ENCODE measurements around the gene NR6A1. TPM values are rescaled to one million over a fixed set of nuclear protein-coding genes. Genes with fewer than 3 reads are reported as not detected.

The NR6A1 gene
- polyA plus RNA-seq, 2 of the 4 experiments (the other 2 are of a cell fraction), result 1.7 to 3.3 TPM

- peaks cover 33% of the 10 kb centered on the region for H3K4me1 ChIP-seq
- no peaks in the 10 kb centered on the region for H3K9me3 ChIP-seq
- ChIA-PET POLR2A (no interaction called here), CTCF (interaction anchor here (0.6 to 19.4 kb wide), 15 partner anchors 11 to 336 kb away, joined by 3 to 166 read pairs (median 4); no protein-coding TSS in a partner anchor)
- H3K4me2 ChIP-seq, result no peak overlapping the region
- DNase-seq (ENCODE audit: low read depth in 1 of 2, low spot score in 1 of 2), result peak in 1 of 2 experiments; percentile 40
- ATAC-seq, result peak; percentile 76 to 90; a peak in 4 of 6 replicates
- TF ChIP-seq SMC3 (IDR thresholded peaks at IDR 0.05), result peak; percentile 59
- TF ChIP-seq CTCF (IDR thresholded peaks at IDR 0.05), result peak; percentile 62
- TF ChIP-seq RAD21 (conservative IDR thresholded peaks at IDR 0.05 in 1 of 2, IDR thresholded peaks at IDR 0.05 in 1 of 2), result peak; percentile 57 to 71
- no peak for TF ChIP-seq FOSL2 (IDR thresholded peaks at IDR 0.05)
- TF ChIP-seq FOSL2 (CRISPR knock-in tag; IDR thresholded peaks at IDR 0.05), result no peak
- H3K27ac ChIP-seq, result no peak overlapping the region
- FAIRE-seq, result no peak
- H3K4me3 ChIP-seq, result no peak overlapping the region
- 23% methylated on average over 4 of the region's 4 CpGs for WGBS (ENCODE audit: missing lambda C conversion rate)
These were observed 16.8 kb downstream of the NR6A1 start for GRCh38 chr9:124754289-124754688.

- DNase-seq (ENCODE audit: low read depth in 1 of 2, low spot score in 1 of 2), result no peak
- POLR2A ChIA-PET, result interaction anchor here (0.5 kb wide), 1 partner anchor 200 kb away, joined by 4 read pairs; no protein-coding TSS in a partner anchor
- H3K27ac ChIP-seq, result peak overlapping the region in 1 of 2 experiments; percentile 59; a peak in 2 of 6 replicates
- CTCF ChIA-PET, result interaction anchor here (0.6 to 19.4 kb wide), 11 partner anchors 9 to 201 kb away, joined by 3 to 166 read pairs (median 4); no protein-coding TSS in a partner anchor
- ATAC-seq, result peak in 1 of 2 experiments; percentile 45; a peak in 2 of 6 replicates
- 87% methylated on average over 1 of the region's 1 CpG for WGBS (ENCODE audit: missing lambda C conversion rate)
- TF ChIP-seq, protein P1, sequence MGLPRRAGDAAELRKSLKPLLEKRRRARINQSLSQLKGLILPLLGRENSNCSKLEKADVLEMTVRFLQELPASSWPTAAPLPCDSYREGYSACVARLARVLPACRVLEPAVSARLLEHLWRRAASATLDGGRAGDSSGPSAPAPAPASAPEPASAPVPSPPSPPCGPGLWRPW (IDR thresholded peaks at IDR 0.05), result no peak
- TF ChIP-seq CHD4 (IDR thresholded peaks at IDR 0.05; ENCODE audit: borderline replicate concordance) (no peak), EP300 (IDR thresholded peaks at IDR 0.05) (no peak), PBX3 (IDR thresholded peaks at IDR 0.05) (no peak)
- TF ChIP-seq, protein P2, sequence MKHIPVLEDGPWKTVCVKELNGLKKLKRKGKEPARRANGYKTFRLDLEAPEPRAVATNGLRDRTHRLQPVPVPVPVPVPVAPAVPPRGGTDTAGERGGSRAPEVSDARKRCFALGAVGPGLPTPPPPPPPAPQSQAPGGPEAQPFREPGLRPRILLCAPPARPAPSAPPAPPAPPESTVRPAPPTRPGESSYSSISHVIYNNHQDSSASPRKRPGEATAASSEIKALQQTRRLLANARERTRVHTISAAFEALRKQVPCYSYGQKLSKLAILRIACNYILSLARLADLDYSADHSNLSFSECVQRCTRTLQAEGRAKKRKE (CRISPR knock-in tag; IDR thresholded peaks at IDR 0.05; ENCODE audit: low read depth), result no peak
- TF ChIP-seq, protein P3, sequence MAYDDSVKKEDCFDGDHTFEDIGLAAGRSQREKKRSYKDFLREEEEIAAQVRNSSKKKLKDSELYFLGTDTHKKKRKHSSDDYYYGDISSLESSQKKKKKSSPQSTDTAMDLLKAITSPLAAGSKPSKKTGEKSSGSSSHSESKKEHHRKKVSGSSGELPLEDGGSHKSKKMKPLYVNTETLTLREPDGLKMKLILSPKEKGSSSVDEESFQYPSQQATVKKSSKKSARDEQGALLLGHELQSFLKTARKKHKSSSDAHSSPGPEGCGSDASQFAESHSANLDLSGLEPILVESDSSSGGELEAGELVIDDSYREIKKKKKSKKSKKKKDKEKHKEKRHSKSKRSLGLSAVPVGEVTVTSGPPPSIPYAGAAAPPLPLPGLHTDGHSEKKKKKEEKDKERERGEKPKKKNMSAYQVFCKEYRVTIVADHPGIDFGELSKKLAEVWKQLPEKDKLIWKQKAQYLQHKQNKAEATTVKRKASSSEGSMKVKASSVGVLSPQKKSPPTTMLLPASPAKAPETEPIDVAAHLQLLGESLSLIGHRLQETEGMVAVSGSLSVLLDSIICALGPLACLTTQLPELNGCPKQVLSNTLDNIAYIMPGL (CRISPR knock-in tag; IDR thresholded peaks at IDR 0.05; ENCODE audit: borderline replicate concordance), result no peak
- TF ChIP-seq, protein P4, sequence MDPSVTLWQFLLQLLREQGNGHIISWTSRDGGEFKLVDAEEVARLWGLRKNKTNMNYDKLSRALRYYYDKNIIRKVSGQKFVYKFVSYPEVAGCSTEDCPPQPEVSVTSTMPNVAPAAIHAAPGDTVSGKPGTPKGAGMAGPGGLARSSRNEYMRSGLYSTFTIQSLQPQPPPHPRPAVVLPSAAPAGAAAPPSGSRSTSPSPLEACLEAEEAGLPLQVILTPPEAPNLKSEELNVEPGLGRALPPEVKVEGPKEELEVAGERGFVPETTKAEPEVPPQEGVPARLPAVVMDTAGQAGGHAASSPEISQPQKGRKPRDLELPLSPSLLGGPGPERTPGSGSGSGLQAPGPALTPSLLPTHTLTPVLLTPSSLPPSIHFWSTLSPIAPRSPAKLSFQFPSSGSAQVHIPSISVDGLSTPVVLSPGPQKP (IDR thresholded peaks at IDR 0.05; ENCODE audit: low read depth, low read length), result no peak
- no peak overlapping the region for H3K4me3 ChIP-seq
- H3K4me1 ChIP-seq, result peaks cover 20% of the 10 kb centered on the region; the same call in 2 of the 3 replicates
- no peaks in the 10 kb centered on the region for H3K9me3 ChIP-seq
- peak overlapping the region; percentile 3; the same call in 2 of the 3 replicates for H3K4me2 ChIP-seq
- FAIRE-seq, result no peak
These were observed 18.1 kb downstream of the NR6A1 start for GRCh38 chr9:124752967-124753366.

DNA sequence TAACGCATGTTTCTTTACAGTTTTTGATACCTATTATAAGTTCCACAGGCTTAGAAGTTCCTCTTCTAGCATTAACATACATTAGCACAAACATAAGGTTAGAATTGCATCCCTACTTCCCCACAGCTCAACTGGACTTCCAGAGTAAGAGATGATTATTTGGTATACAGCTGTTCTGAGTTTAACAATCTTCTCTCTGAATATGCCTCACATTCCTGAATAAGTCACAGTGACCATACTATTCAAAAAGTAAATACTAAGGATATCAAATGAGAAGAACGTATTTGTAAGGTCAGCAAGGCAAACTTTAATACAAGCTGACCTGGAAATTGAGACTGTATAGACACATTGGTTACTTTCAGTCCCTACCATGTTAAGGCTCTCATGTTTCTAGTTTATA, 21.3 kb downstream of the NR6A1 start:
- peaks cover 14% of the 10 kb centered on the region; the same call in 2 of the 3 replicates for H3K4me1 ChIP-seq
- H3K4me3 ChIP-seq, result no peak overlapping the region
- H3K9me3 ChIP-seq, result no peaks in the 10 kb centered on the region
- FAIRE-seq (no peak), ATAC-seq (no peak), DNase-seq (ENCODE audit: low read depth in 1 of 2, low spot score in 1 of 2) (no peak)
- CTCF ChIA-PET, result interaction anchor here (1.0 to 19.4 kb wide), 6 partner anchors 11 to 138 kb away, joined by 3 to 166 read pairs (median 8); partner anchors contain the start of gene WDR38
- WGBS (ENCODE audit: missing lambda C conversion rate), result 70% methylated on average over 2 of the region's 2 CpGs
- POLR2A ChIA-PET, result no interaction called here
- H3K4me2 ChIP-seq, result no peak overlapping the region
- no peak overlapping the region for H3K27ac ChIP-seq
- TF ChIP-seq GATA3 (IDR thresholded peaks at IDR 0.05; ENCODE audit: borderline replicate concordance), result no peak
- TF ChIP-seq HDAC2 (IDR thresholded peaks at IDR 0.05), result no peak
- TF ChIP-seq, protein P2 (CRISPR knock-in tag; IDR thresholded peaks at IDR 0.05; ENCODE audit: low read depth), result no peak
- no peak for TF ChIP-seq RCOR1 (IDR thresholded peaks at IDR 0.05; ENCODE audit: low read depth, low read length)
- TF ChIP-seq NFE2L2 (conservative IDR thresholded peaks at IDR 0.05; ENCODE audit: low read length), result no peak
- TF ChIP-seq RAD21 (conservative IDR thresholded peaks at IDR 0.05 in 1 of 2, IDR thresholded peaks at IDR 0.05 in 1 of 2), result no peak
- TF ChIP-seq FOXS1 (CRISPR knock-in tag; IDR thresholded peaks at IDR 0.05), result no peak
- no peak for TF ChIP-seq CBX8 (IDR thresholded peaks at IDR 0.05)
- TF ChIP-seq CBX2 (IDR thresholded peaks at IDR 0.05; ENCODE audit: borderline replicate concordance, low read depth), result no peak
- no peak for TF ChIP-seq MYC (IDR thresholded peaks at IDR 0.05; ENCODE audit: borderline replicate concordance, low read length)
- TF ChIP-seq, protein P5, sequence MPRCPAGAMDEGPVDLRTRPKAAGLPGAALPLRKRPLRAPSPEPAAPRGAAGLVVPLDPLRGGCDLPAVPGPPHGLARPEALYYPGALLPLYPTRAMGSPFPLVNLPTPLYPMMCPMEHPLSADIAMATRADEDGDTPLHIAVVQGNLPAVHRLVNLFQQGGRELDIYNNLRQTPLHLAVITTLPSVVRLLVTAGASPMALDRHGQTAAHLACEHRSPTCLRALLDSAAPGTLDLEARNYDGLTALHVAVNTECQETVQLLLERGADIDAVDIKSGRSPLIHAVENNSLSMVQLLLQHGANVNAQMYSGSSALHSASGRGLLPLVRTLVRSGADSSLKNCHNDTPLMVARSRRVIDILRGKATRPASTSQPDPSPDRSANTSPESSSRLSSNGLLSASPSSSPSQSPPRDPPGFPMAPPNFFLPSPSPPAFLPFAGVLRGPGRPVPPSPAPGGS (IDR thresholded peaks at IDR 0.05), result no peak
- TF ChIP-seq BHLHE40 (IDR thresholded peaks at IDR 0.05; ENCODE audit: low read depth, low read length), result no peak
- TF ChIP-seq NR3C1 (IDR thresholded peaks at IDR 0.05), result no peak
- TF ChIP-seq JUNB (IDR thresholded peaks at IDR 0.05), result no peak

All from A549 (cell line).